HL-60 (cell line): ENCODE results near the gene RASA1.
"Not testable (repeated sequence)": the region's sequence is repeated elsewhere in the genome, so short reads cannot be mapped to it uniquely, and the experiment has no call there.

Source experiments
- DNase-seq, 2 experiments: peaks; one replicate each; pipeline ENCODE4 v3.0.0-alpha.2; 2010 to 2020; ENCODE audit warnings: low read depth in 1 of 2, low spot score in 1 of 2
- H3K27ac ChIP-seq: fragments of 250-450 bp; sonication (Bioruptor Pico); replicated peaks from 2 replicates; pipeline ENCODE4 v1.5.1; 2020; ENCODE audit warnings: mild to moderate bottlenecking, moderate library complexity
- H3K27me3 ChIP-seq: fragments of 250-450 bp; sonication (Bioruptor Pico); 2 replicates; pipeline ENCODE4 v1.5.1; 2021; ENCODE audit warnings: mild to moderate bottlenecking, moderate library complexity; ENCODE audit not compliant: insufficient read depth, poor library complexity, severe bottlenecking
- H3K4me3 ChIP-seq: replicated peaks from 2 replicates; pipeline ENCODE4 v1.5.1; 2011; ENCODE audit warnings: mild to moderate bottlenecking, control low read depth, low read length; ENCODE audit not compliant: insufficient read depth
- GABPA ChIP-seq: IDR thresholded peaks from 2 replicates; pipeline ENCODE4 v1.6.1; 2012; ENCODE audit warnings: low read depth
- POLR2AphosphoS5 ChIP-seq: IDR thresholded peaks from 2 replicates; pipeline ENCODE4 v1.6.1; 2012; ENCODE audit warnings: low read depth
- SPI1 ChIP-seq: IDR thresholded peaks from 2 replicates; pipeline ENCODE4 v1.6.1; 2012; ENCODE audit warnings: low read depth, mild to moderate bottlenecking, borderline replicate concordance
- TF ChIP-seq, protein P1 (sequence below): IDR thresholded peaks from one replicate; pipeline ENCODE4 v1.5.1; 2011; ENCODE audit warnings: low read length, control low read depth, inconsistent platforms; ENCODE audit not compliant: insufficient read depth
- TF ChIP-seq, protein P2 (sequence below): IDR thresholded peaks from 2 replicates; pipeline ENCODE4 v1.6.1; 2012; ENCODE audit warnings: low read depth; ENCODE audit not compliant: insufficient replicate concordance

Gene RASA1

GRCh38 chr5:87266914-87267573 lies 639 bp upstream of the RASA1 start:
- Histone ChIP-seq H3K27me3 (no peaks in the 10 kb centered on the region), H3K27ac (peak overlapping the region; percentile 87), H3K4me3 (peak overlapping the region; percentile 77)
- no peak for DNase-seq
- TF ChIP-seq POLR2AphosphoS5: no peak

GRCh38 chr5:87268126-87268969 lies 665 bp downstream of the RASA1 start:
- DNase-seq: peak in 1 of 2 experiments; percentile 64

GRCh38 chr5:87268970-87269377 lies 1.3 kb downstream of the RASA1 start:
- Histone ChIP-seq H3K27me3 (no peaks in the 10 kb centered on the region), H3K4me3 (peak overlapping the region; percentile 77), H3K27ac (peak overlapping the region; percentile 87)
- no peak for DNase-seq
- TF ChIP-seq, protein P1, sequence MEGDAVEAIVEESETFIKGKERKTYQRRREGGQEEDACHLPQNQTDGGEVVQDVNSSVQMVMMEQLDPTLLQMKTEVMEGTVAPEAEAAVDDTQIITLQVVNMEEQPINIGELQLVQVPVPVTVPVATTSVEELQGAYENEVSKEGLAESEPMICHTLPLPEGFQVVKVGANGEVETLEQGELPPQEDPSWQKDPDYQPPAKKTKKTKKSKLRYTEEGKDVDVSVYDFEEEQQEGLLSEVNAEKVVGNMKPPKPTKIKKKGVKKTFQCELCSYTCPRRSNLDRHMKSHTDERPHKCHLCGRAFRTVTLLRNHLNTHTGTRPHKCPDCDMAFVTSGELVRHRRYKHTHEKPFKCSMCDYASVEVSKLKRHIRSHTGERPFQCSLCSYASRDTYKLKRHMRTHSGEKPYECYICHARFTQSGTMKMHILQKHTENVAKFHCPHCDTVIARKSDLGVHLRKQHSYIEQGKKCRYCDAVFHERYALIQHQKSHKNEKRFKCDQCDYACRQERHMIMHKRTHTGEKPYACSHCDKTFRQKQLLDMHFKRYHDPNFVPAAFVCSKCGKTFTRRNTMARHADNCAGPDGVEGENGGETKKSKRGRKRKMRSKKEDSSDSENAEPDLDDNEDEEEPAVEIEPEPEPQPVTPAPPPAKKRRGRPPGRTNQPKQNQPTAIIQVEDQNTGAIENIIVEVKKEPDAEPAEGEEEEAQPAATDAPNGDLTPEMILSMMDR: no peak
- no peak for TF ChIP-seq SPI1
- TF ChIP-seq GABPA: no peak

More at GRCh38 chr5:87268126-87268969, 665 bp downstream of the RASA1 start:
- no peaks in the 10 kb centered on the region for H3K27me3 ChIP-seq
- peak overlapping the region; percentile 77 for H3K4me3 ChIP-seq
- TF ChIP-seq GABPA (no peak), POLR2AphosphoS5 (no peak), SPI1 (no peak)
- TF ChIP-seq, protein P1: no peak
- TF ChIP-seq, protein P2, sequence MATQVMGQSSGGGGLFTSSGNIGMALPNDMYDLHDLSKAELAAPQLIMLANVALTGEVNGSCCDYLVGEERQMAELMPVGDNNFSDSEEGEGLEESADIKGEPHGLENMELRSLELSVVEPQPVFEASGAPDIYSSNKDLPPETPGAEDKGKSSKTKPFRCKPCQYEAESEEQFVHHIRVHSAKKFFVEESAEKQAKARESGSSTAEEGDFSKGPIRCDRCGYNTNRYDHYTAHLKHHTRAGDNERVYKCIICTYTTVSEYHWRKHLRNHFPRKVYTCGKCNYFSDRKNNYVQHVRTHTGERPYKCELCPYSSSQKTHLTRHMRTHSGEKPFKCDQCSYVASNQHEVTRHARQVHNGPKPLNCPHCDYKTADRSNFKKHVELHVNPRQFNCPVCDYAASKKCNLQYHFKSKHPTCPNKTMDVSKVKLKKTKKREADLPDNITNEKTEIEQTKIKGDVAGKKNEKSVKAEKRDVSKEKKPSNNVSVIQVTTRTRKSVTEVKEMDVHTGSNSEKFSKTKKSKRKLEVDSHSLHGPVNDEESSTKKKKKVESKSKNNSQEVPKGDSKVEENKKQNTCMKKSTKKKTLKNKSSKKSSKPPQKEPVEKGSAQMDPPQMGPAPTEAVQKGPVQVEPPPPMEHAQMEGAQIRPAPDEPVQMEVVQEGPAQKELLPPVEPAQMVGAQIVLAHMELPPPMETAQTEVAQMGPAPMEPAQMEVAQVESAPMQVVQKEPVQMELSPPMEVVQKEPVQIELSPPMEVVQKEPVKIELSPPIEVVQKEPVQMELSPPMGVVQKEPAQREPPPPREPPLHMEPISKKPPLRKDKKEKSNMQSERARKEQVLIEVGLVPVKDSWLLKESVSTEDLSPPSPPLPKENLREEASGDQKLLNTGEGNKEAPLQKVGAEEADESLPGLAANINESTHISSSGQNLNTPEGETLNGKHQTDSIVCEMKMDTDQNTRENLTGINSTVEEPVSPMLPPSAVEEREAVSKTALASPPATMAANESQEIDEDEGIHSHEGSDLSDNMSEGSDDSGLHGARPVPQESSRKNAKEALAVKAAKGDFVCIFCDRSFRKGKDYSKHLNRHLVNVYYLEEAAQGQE: no peak
- H3K27ac ChIP-seq: peak overlapping the region; percentile 87

DNA sequence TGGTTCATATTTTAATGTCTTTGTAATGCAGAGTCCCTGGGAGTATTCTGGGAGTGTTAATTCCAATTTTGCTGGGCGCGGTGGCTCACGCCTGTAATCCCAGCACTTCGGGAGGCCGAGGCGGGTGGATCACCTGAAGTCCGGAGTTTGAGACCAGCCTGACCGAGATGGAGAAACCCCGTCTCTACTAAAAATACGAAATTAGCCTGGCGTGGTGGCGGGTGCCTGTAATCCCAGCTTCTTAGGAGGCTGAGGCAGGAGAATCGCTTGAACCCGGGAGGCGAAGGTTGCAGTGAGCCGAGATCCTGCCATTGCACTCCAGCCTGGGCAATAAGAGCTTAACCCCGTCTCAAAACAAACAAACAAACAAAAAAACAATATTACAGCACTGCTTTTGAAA lies 3.2 kb downstream of the RASA1 start:
- DNase-seq, H3K27ac ChIP-seq, H3K4me3 ChIP-seq, H3K27me3 ChIP-seq: not testable (repeated sequence)

- Histone ChIP-seq H3K4me3 (no peak overlapping the region), H3K27me3 (no peaks in the 10 kb centered on the region), H3K27ac (no peak overlapping the region)
- DNase-seq: no peak
- TF ChIP-seq GABPA (no peak), SPI1 (no peak), POLR2AphosphoS5 (no peak)
- TF ChIP-seq, protein P1: no peak
- TF ChIP-seq, protein P2: no peak
These were observed 9.0 kb downstream of the RASA1 start for GRCh38 chr5:87276655-87277054.
